ENCODE data around the gene PACRG.

GRCh38 chr6:162751211-162751859, 23.6 kb downstream of the PACRG start:
- TF ChIP-seq CTCF (optimal IDR thresholded peaks at IDR 0.05 in 1 of 3, IDR thresholded peaks at IDR 0.05 in 1 of 3, conservative IDR thresholded peaks at IDR 0.05 in 1 of 3; ENCODE audit: extremely low read depth in 1 of 3, insufficient read depth in 2 of 3, low read length in 3 of 3) (no peak), EZH2 (IDR thresholded peaks at IDR 0.05; ENCODE audit: low read length) (no peak)
